ENCODE data around the gene ZC3H14.

DNA sequence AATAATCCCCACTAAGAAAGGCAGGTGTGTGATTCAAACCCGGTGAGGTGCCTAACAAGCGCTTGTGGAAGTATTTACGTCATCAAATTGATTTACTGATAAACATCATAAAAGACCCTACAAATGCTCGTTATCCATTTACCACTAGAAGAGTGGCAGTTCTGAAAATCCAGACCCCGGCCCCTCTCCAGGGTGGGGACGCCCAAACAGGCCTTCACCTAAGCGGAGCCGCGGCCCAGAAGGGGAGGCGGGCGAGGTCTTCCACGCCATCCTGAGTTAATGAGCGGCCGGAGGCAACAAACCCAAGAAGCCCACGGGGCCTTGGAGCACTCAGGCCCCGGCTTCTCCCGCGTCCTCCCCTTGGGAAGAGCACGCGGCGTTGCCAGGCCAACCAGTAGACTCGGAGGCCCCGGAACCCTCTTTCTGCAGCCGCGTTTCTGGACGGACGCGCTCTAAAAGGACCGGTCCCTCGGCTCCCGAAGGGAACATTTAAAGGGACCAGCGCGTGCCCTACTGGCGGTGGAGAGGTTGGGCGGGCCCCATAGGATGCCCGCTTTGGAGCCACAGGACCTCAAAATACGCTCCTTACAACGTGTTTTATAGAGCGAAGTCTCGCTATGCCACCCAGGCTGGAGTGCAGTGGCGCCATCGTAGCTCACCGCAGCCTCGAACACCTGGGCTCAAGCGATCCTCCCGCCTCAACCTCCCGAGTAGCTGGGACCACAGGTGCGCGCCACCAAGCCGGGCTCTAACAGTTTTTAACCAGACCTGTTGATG, 11.6 kb upstream of the ZC3H14 start:
- TF ChIP-seq SIN3A (IDR thresholded peaks at IDR 0.05; ENCODE audit: low read depth, low read length), result no peak
- TF ChIP-seq, protein P1, sequence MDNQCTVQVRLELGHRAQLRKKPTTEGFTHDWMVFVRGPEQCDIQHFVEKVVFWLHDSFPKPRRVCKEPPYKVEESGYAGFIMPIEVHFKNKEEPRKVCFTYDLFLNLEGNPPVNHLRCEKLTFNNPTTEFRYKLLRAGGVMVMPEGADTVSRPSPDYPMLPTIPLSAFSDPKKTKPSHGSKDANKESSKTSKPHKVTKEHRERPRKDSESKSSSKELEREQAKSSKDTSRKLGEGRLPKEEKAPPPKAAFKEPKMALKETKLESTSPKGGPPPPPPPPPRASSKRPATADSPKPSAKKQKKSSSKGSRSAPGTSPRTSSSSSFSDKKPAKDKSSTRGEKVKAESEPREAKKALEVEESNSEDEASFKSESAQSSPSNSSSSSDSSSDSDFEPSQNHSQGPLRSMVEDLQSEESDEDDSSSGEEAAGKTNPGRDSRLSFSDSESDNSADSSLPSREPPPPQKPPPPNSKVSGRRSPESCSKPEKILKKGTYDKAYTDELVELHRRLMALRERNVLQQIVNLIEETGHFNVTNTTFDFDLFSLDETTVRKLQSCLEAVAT (IDR thresholded peaks at IDR 0.05), result no peak
- TF ChIP-seq, protein P2, sequence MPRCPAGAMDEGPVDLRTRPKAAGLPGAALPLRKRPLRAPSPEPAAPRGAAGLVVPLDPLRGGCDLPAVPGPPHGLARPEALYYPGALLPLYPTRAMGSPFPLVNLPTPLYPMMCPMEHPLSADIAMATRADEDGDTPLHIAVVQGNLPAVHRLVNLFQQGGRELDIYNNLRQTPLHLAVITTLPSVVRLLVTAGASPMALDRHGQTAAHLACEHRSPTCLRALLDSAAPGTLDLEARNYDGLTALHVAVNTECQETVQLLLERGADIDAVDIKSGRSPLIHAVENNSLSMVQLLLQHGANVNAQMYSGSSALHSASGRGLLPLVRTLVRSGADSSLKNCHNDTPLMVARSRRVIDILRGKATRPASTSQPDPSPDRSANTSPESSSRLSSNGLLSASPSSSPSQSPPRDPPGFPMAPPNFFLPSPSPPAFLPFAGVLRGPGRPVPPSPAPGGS (IDR thresholded peaks at IDR 0.05; ENCODE audit: borderline replicate concordance, insufficient read depth, low read depth, low read length, poor library complexity, severe bottlenecking), result no peak
- TF ChIP-seq, protein P3, sequence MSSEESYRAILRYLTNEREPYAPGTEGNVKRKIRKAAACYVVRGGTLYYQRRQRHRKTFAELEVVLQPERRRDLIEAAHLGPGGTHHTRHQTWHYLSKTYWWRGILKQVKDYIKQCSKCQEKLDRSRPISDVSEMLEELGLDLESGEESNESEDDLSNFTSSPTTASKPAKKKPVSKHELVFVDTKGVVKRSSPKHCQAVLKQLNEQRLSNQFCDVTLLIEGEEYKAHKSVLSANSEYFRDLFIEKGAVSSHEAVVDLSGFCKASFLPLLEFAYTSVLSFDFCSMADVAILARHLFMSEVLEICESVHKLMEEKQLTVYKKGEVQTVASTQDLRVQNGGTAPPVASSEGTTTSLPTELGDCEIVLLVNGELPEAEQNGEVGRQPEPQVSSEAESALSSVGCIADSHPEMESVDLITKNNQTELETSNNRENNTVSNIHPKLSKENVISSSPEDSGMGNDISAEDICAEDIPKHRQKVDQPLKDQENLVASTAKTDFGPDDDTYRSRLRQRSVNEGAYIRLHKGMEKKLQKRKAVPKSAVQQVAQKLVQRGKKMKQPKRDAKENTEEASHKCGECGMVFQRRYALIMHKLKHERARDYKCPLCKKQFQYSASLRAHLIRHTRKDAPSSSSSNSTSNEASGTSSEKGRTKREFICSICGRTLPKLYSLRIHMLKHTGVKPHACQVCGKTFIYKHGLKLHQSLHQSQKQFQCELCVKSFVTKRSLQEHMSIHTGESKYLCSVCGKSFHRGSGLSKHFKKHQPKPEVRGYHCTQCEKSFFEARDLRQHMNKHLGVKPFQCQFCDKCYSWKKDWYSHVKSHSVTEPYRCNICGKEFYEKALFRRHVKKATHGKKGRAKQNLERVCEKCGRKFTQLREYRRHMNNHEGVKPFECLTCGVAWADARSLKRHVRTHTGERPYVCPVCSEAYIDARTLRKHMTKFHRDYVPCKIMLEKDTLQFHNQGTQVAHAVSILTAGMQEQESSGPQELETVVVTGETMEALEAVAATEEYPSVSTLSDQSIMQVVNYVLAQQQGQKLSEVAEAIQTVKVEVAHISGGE (CRISPR knock-in tag; IDR thresholded peaks at IDR 0.05), result no peak
- TF ChIP-seq, protein P4, sequence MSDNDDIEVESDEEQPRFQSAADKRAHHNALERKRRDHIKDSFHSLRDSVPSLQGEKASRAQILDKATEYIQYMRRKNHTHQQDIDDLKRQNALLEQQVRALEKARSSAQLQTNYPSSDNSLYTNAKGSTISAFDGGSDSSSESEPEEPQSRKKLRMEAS (IDR thresholded peaks at IDR 0.05; ENCODE audit: low read depth, low read length), result no peak
- no peak for TF ChIP-seq TAF1 (IDR thresholded peaks at IDR 0.05; ENCODE audit: borderline replicate concordance, low read depth, low read length)
- TF ChIP-seq CBX3 (IDR thresholded peaks at IDR 0.05; ENCODE audit: borderline replicate concordance, low read depth), result no peak
- no peak for TF ChIP-seq SPI1 (IDR thresholded peaks at IDR 0.05; ENCODE audit: borderline replicate concordance, insufficient read depth, low read depth, low read length)
- TF ChIP-seq, protein P5, sequence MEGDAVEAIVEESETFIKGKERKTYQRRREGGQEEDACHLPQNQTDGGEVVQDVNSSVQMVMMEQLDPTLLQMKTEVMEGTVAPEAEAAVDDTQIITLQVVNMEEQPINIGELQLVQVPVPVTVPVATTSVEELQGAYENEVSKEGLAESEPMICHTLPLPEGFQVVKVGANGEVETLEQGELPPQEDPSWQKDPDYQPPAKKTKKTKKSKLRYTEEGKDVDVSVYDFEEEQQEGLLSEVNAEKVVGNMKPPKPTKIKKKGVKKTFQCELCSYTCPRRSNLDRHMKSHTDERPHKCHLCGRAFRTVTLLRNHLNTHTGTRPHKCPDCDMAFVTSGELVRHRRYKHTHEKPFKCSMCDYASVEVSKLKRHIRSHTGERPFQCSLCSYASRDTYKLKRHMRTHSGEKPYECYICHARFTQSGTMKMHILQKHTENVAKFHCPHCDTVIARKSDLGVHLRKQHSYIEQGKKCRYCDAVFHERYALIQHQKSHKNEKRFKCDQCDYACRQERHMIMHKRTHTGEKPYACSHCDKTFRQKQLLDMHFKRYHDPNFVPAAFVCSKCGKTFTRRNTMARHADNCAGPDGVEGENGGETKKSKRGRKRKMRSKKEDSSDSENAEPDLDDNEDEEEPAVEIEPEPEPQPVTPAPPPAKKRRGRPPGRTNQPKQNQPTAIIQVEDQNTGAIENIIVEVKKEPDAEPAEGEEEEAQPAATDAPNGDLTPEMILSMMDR (IDR thresholded peaks at IDR 0.05 in 2 of 3, conservative IDR thresholded peaks at IDR 0.05 in 1 of 3; ENCODE audit: control insufficient read depth in 2 of 3, extremely low read depth in 1 of 3, insufficient read depth in 1 of 3, low read depth in 3 of 3, low read length in 3 of 3), result no peak
- TF ChIP-seq, protein P6, sequence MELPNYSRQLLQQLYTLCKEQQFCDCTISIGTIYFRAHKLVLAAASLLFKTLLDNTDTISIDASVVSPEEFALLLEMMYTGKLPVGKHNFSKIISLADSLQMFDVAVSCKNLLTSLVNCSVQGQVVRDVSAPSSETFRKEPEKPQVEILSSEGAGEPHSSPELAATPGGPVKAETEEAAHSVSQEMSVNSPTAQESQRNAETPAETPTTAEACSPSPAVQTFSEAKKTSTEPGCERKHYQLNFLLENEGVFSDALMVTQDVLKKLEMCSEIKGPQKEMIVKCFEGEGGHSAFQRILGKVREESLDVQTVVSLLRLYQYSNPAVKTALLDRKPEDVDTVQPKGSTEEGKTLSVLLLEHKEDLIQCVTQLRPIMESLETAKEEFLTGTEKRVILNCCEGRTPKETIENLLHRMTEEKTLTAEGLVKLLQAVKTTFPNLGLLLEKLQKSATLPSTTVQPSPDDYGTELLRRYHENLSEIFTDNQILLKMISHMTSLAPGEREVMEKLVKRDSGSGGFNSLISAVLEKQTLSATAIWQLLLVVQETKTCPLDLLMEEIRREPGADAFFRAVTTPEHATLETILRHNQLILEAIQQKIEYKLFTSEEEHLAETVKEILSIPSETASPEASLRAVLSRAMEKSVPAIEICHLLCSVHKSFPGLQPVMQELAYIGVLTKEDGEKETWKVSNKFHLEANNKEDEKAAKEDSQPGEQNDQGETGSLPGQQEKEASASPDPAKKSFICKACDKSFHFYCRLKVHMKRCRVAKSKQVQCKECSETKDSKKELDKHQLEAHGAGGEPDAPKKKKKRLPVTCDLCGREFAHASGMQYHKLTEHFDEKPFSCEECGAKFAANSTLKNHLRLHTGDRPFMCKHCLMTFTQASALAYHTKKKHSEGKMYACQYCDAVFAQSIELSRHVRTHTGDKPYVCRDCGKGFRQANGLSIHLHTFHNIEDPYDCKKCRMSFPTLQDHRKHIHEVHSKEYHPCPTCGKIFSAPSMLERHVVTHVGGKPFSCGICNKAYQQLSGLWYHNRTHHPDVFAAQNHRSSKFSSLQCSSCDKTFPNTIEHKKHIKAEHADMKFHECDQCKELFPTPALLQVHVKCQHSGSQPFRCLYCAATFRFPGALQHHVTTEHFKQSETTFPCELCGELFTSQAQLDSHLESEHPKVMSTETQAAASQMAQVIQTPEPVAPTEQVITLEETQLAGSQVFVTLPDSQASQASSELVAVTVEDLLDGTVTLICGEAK (IDR thresholded peaks at IDR 0.05; ENCODE audit: borderline replicate concordance), result no peak

Data from GM12878 (cell line).